Retinal pigment epithelial cell (primary cell): ENCODE measurements around the gene C19orf33.

ENCODE experiments used
- DNase-seq: peaks from one replicate; pipeline ENCODE4 v3.0.0-alpha.2; 2010; ENCODE audit warnings: low read depth
- H3K4me3 ChIP-seq: 2 replicates; pipeline ENCODE4 v1.5.1; 2011; ENCODE audit warnings: mild to moderate bottlenecking, low read length, control low read depth, moderate library complexity
- CTCF ChIP-seq: conservative IDR thresholded peaks from 2 replicates; pipeline ENCODE4 v1.5.1; 2011; ENCODE audit warnings: low read depth, low read length, control low read depth, inconsistent platforms

Gene C19orf33

GRCh38 chr19:38324431-38324830, 20.4 kb downstream of the C19orf33 start:
- TF ChIP-seq CTCF, result no peak
- H3K4me3 ChIP-seq, result no peak overlapping the region
- no peak for DNase-seq

GRCh38 chr19:38326591-38326990, 22.5 kb downstream of the C19orf33 start:
- H3K4me3 ChIP-seq, result no peak overlapping the region
- DNase-seq, result no peak
- TF ChIP-seq CTCF, result no peak

GRCh38 chr19:38329651-38330050, 25.6 kb downstream of the C19orf33 start:
- H3K4me3 ChIP-seq, result no peak overlapping the region
- DNase-seq, result no peak
- no peak for TF ChIP-seq CTCF

GRCh38 chr19:38331728-38332127, 27.7 kb downstream of the C19orf33 start:
- TF ChIP-seq CTCF, result no peak
- H3K4me3 ChIP-seq, result no peak overlapping the region
- DNase-seq, result no peak

GRCh38 chr19:38333245-38333644, 29.2 kb downstream of the C19orf33 start:
- H3K4me3 ChIP-seq, result no peak overlapping the region
- DNase-seq, result no peak
- TF ChIP-seq CTCF, result no peak

- TF ChIP-seq CTCF, result no peak
- H3K4me3 ChIP-seq, result peak overlapping the region; percentile 90
- DNase-seq, result peak; percentile 92
These were observed 32.0 kb downstream of the C19orf33 start for GRCh38 chr19:38335949-38336637.

- peak overlapping the region; percentile 90 for H3K4me3 ChIP-seq
- no peak for TF ChIP-seq CTCF
- DNase-seq, result peak; percentile 84
These were observed 32.7 kb downstream of the C19orf33 start for GRCh38 chr19:38336638-38337359.
